ENCODE measurements around the gene CTSW. TPM values are rescaled to one million over a fixed set of nuclear protein-coding genes. Genes with fewer than 3 reads are reported as not detected.

Gene CTSW
- total and polyA plus RNA-seq, 10 donors: 5.6 to 38.2 (median 23.2) TPM

DNA sequence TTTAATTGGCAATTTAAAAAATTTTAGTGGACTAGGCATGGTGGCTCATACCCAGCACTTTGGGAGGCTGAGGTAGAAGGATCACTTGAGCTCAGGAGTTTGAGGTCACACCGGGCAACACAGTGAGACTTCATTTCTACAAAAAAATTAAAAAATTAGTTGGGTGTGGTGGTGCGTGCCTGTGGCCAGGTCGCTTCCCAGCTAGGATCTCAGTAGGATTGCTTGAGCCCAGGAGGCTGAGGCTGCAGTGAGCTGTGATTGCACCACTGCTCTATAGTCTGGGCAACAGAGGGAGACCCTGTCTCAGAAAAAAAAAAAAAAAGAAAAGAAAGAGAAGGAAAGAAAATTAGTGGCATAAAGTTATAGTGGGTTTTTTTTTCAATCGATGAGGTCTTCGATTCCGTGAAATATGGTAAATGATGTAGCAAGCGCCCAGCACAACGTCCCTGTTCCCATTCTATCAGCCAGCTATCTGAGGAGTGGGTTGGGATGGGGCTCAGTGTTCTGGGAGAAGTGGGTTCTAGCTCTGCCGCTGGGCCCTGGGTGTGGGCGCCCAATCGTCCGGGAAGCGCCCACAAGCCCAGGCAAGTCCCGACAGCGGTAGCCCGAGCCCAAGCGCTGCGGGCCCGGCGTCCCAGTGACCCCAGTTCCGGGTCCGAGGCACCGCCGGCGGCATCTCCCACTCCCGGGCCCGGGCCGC is 19.2 kb downstream of the CTSW start:
- peaks cover 17 to 51% (median 35%) of the 10 kb centered on the region in 6 donors for H3K4me1 ChIP-seq
- H3K4me3 ChIP-seq: peak overlapping the region in 7 of 8 donors; percentile 45 to 70 (median 56)
- WGBS, 5 donors: 26 to 44% (median 28%) methylated on average over 17 to 28 of the region's 28 CpGs
- H3K27ac ChIP-seq: peak overlapping the region in 4 of 8 donors; percentile 67 to 83 (median 67)
- H3K27me3 ChIP-seq (replicated peaks in 1 of 7): peaks cover 0 to 30% (median 13%) of the 10 kb centered on the region in 7 donors
- H3K36me3 ChIP-seq: no peaks in the 10 kb centered on the region
- intact Hi-C loops (cut with DNase I; ENCODE audit: low total_unique reads): no loop called here
- TF ChIP-seq POLR2A (IDR thresholded peaks at IDR 0.05) (no peak), POLR2AphosphoS5 (IDR thresholded peaks at IDR 0.05) (no peak)
- TF ChIP-seq, protein P1, sequence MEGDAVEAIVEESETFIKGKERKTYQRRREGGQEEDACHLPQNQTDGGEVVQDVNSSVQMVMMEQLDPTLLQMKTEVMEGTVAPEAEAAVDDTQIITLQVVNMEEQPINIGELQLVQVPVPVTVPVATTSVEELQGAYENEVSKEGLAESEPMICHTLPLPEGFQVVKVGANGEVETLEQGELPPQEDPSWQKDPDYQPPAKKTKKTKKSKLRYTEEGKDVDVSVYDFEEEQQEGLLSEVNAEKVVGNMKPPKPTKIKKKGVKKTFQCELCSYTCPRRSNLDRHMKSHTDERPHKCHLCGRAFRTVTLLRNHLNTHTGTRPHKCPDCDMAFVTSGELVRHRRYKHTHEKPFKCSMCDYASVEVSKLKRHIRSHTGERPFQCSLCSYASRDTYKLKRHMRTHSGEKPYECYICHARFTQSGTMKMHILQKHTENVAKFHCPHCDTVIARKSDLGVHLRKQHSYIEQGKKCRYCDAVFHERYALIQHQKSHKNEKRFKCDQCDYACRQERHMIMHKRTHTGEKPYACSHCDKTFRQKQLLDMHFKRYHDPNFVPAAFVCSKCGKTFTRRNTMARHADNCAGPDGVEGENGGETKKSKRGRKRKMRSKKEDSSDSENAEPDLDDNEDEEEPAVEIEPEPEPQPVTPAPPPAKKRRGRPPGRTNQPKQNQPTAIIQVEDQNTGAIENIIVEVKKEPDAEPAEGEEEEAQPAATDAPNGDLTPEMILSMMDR (IDR thresholded peaks at IDR 0.05 in 8 of 11, conservative IDR thresholded peaks at IDR 0.05 in 3 of 11): no peak
- no peak for DNase-seq
- no peaks in the 10 kb centered on the region for H3K9me3 ChIP-seq

DNA sequence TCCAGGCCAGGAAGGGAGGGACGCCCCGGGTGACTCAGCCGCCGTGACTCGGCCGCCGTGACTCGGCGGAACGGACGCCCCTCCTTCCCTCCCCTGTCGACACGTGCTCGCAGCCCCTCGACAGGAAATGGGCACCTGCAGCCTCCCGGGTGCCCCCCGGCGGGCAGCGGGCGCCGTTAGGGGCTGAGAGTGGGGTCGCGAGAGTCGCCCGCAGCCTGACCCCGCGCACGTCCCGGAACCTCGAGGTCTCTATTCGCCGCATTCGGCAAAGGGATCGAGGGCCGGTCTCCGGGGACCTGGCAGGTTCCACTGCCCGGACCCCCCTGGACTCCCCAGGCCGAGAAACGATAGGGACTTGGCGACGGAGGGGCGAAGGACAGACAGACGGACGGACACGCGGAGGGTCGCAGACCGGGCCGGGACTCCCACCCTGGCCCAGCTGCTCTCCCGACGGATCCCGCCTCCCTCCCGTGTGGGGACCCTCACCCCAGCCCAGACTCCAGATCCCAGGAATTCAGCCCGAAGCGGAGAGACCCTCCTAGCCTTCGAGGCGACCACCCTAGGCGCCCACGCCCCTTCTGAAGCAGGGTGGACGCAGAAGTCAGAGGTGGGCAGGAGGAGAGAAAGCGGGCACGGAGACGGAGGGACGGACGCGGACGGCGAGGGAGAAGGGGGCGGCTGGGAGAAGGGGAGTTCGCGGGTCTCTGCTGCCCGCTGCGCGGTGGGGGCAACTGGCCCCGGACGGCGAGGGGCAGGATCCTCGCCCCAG is 19.9 kb downstream of the CTSW start:
- H3K4me1 ChIP-seq: peaks cover 11 to 43% (median 27%) of the 10 kb centered on the region in 6 donors
- H3K27ac ChIP-seq: peak overlapping the region in 6 of 8 donors; percentile 39 to 83 (median 67)
- peak; percentile 92 for DNase-seq
- WGBS, 5 donors: 3 to 7% (median 4%) methylated on average over 37 to 78 of the region's 78 CpGs
- no peaks in the 10 kb centered on the region for H3K36me3 ChIP-seq
- TF ChIP-seq, protein P1 (IDR thresholded peaks at IDR 0.05 in 8 of 11, conservative IDR thresholded peaks at IDR 0.05 in 3 of 11): no peak
- TF ChIP-seq POLR2AphosphoS5 (IDR thresholded peaks at IDR 0.05): peak; percentile 51 to 85 (median 57)
- no peak for TF ChIP-seq POLR2A (IDR thresholded peaks at IDR 0.05)
- H3K27me3 ChIP-seq (replicated peaks in 1 of 7): peaks cover 0 to 30% (median 13%) of the 10 kb centered on the region in 7 donors
- intact Hi-C loops (cut with DNase I; ENCODE audit: low total_unique reads): no loop called here
- H3K4me3 ChIP-seq: peak overlapping the region; percentile 38 to 70 (median 56)
- no peaks in the 10 kb centered on the region for H3K9me3 ChIP-seq

DNA sequence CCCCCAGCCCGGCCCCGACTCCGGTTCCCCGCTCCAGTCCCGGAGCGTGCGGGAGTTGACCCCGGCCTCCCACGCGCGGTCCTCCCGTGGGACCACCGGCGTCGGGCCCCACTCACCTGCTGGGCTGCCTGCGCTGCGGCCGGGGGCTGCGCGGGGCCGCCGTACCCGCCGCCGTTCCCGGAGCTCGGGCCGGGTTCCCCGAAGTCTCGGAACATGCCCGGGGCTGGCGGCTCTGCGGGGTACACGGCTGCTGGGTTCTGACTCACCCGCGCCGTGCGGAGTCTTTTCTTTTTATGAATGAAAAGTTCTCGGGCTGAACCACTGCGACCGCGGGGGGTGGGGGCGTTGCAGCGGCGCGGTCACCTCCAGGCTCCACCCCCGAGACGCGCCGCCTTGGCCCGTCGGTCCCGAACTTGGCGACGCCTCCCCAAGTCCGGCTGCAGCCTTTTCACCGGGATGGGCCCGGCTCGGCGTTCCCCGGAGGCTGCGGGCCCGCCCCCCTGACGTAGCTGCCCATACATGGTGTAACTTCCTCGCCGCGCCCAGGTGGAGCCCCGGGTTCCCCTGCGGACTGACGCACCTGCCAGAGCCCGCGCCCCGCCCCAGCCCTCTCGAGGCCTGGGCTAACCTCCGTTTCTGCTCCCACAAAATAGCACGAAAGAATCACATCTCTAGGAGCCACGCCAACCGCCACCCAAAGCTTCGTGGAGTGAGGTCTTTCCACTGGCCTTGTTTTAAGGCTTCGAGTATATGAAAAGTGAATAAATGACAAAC is 20.7 kb downstream of the CTSW start, which contains the start of gene FOSL1:
TSS of gene FOSL1 (minus strand) at position 264 of the 774 bp plus-strand sequence. CDS start at position 215, 49 bp downstream.
- intact Hi-C loops (cut with DNase I; ENCODE audit: low total_unique reads): no loop called here
- whole genome bisulfite sequencing, 5 donors: 2 to 3% (median 3%) methylated on average over 41 to 80 of the region's 80 CpGs

GRCh38 chr11:65900899-65901180 is 21.2 kb downstream of the CTSW start:
- peak overlapping the region in 6 of 8 donors; percentile 39 to 83 (median 67) for H3K27ac ChIP-seq
- intact Hi-C loops (cut with DNase I; ENCODE audit: low total_unique reads): no loop called here
- DNase-seq: no peak
- H3K4me1 ChIP-seq: peaks cover 10 to 39% (median 25%) of the 10 kb centered on the region in 6 donors
- H3K36me3 ChIP-seq: no peaks in the 10 kb centered on the region
- 78 to 89% (median 84%) methylated on average over 11 of the region's 11 CpGs for WGBS, 5 donors
- H3K4me3 ChIP-seq: peak overlapping the region in 5 of 8 donors; percentile 45 to 70 (median 57)
- H3K27me3 ChIP-seq (replicated peaks in 1 of 7): peaks cover 0 to 30% (median 13%) of the 10 kb centered on the region in 7 donors
- TF ChIP-seq POLR2A (IDR thresholded peaks at IDR 0.05) (no peak), POLR2AphosphoS5 (IDR thresholded peaks at IDR 0.05) (no peak)
- TF ChIP-seq, protein P1 (IDR thresholded peaks at IDR 0.05 in 8 of 11, conservative IDR thresholded peaks at IDR 0.05 in 3 of 11): no peak
- no peaks in the 10 kb centered on the region for H3K9me3 ChIP-seq

More for the DNA sequence above, 20.7 kb downstream of the CTSW start, which contains the start of gene FOSL1:
- Histone ChIP-seq H3K4me1 (peaks cover 10 to 39% (median 25%) of the 10 kb centered on the region in 6 donors), H3K4me3 (peak within 1 kb of the TSS; percentile 38 to 70 (median 56)), H3K36me3 (no peaks in the 10 kb centered on the region), H3K27me3 (replicated peaks in 1 of 7) (peaks cover 0 to 30% (median 13%) of the 10 kb centered on the region in 7 donors), H3K27ac (peak within 1 kb of the TSS in 6 of 8 donors; percentile 39 to 83 (median 67)), H3K9me3 (no peaks in the 10 kb centered on the region)
- peak; percentile 96 for DNase-seq
- TF ChIP-seq POLR2AphosphoS5 (IDR thresholded peaks at IDR 0.05) (peak; percentile 62 to 86 (median 74)), POLR2A (IDR thresholded peaks at IDR 0.05) (no peak)

All from spleen (tissue), 11 donors.